ENCODE measurements around the gene BAG2. TPM values are rescaled to one million over a fixed set of nuclear protein-coding genes. Genes with fewer than 3 reads are reported as not detected.

Gene BAG2
- polyA plus RNA-seq, 1 donor from 2014 or later = 3.2 TPM

GRCh38 chr6:57207141-57207540 is 35.0 kb downstream of the BAG2 start:
- no peak overlapping the region for H3K9ac ChIP-seq (ENCODE audit: low read length)
- H3F3A ChIP-seq (ENCODE audit: insufficient read depth, low read length, poor library complexity, severe bottlenecking) = no peaks in the 10 kb centered on the region
- no peak overlapping the region for H2AFZ ChIP-seq (ENCODE audit: low read depth, low read length)
- H3K9me2 ChIP-seq (ENCODE audit: insufficient read depth, low read length) = no peaks in the 10 kb centered on the region
- TF ChIP-seq TAF1 (IDR thresholded peaks at IDR 0.05; ENCODE audit: low read depth) (no peak), REST (IDR thresholded peaks at IDR 0.05; ENCODE audit: borderline replicate concordance) (no peak), EP300 (conservative IDR thresholded peaks at IDR 0.05; ENCODE audit: poor library complexity, severe bottlenecking) (no peak), CTCF (IDR thresholded peaks at IDR 0.05; ENCODE audit: poor library complexity, severe bottlenecking) (no peak), MXI1 (conservative IDR thresholded peaks at IDR 0.05; ENCODE audit: poor library complexity, severe bottlenecking) (no peak), SMC3 (conservative IDR thresholded peaks at IDR 0.05; ENCODE audit: poor library complexity) (no peak), POLR2AphosphoS5 (IDR thresholded peaks at IDR 0.05) (no peak), EZH2 (IDR thresholded peaks at IDR 0.05; ENCODE audit: borderline replicate concordance, insufficient read depth, low read length, poor library complexity, severe bottlenecking) (no peak), RAD21 (conservative IDR thresholded peaks at IDR 0.05) (no peak)
- no peaks in the 10 kb centered on the region for H3K79me2 ChIP-seq (replicated peaks; ENCODE audit: insufficient read depth, low read length)
- no peak overlapping the region for H3K4me3 ChIP-seq (ENCODE audit: low read length)
- no peak overlapping the region for H3K27ac ChIP-seq (ENCODE audit: low read length)
- no peaks in the 10 kb centered on the region for H3K36me3 ChIP-seq (ENCODE audit: insufficient read depth, low read length)
- no peaks in the 10 kb centered on the region for H3K27me3 ChIP-seq (ENCODE audit: insufficient read depth, low read depth, low read length)
- no peaks in the 10 kb centered on the region for H4K20me1 ChIP-seq (ENCODE audit: insufficient read depth)
- H3K4me2 ChIP-seq (ENCODE audit: low read length) = no peak overlapping the region
- H3K9me3 ChIP-seq (ENCODE audit: low read length) = no peaks in the 10 kb centered on the region

GRCh38 chr6:57207872-57208271 is 35.7 kb downstream of the BAG2 start:
- Histone ChIP-seq H3F3A (ENCODE audit: insufficient read depth, low read length, poor library complexity, severe bottlenecking) (no peaks in the 10 kb centered on the region), H3K36me3 (ENCODE audit: insufficient read depth, low read length) (no peaks in the 10 kb centered on the region), H3K4me2 (ENCODE audit: low read length) (no peak overlapping the region), H2AFZ (ENCODE audit: low read depth, low read length) (no peak overlapping the region), H3K4me3 (ENCODE audit: low read length) (no peak overlapping the region), H3K27me3 (ENCODE audit: insufficient read depth, low read depth, low read length) (no peaks in the 10 kb centered on the region), H3K79me2 (replicated peaks; ENCODE audit: insufficient read depth, low read length) (no peaks in the 10 kb centered on the region), H4K20me1 (ENCODE audit: insufficient read depth) (no peaks in the 10 kb centered on the region), H3K9me3 (ENCODE audit: low read length) (no peaks in the 10 kb centered on the region), H3K9ac (ENCODE audit: low read length) (no peak overlapping the region), H3K9me2 (ENCODE audit: insufficient read depth, low read length) (no peaks in the 10 kb centered on the region), H3K27ac (ENCODE audit: low read length) (no peak overlapping the region)
- TF ChIP-seq EP300 (conservative IDR thresholded peaks at IDR 0.05; ENCODE audit: poor library complexity, severe bottlenecking) (no peak), RAD21 (conservative IDR thresholded peaks at IDR 0.05) (no peak), TAF1 (IDR thresholded peaks at IDR 0.05; ENCODE audit: low read depth) (no peak), SMC3 (conservative IDR thresholded peaks at IDR 0.05; ENCODE audit: poor library complexity) (no peak), MXI1 (conservative IDR thresholded peaks at IDR 0.05; ENCODE audit: poor library complexity, severe bottlenecking) (no peak), CTCF (IDR thresholded peaks at IDR 0.05; ENCODE audit: poor library complexity, severe bottlenecking) (no peak), POLR2AphosphoS5 (IDR thresholded peaks at IDR 0.05) (no peak), EZH2 (IDR thresholded peaks at IDR 0.05; ENCODE audit: borderline replicate concordance, insufficient read depth, low read length, poor library complexity, severe bottlenecking) (no peak), REST (IDR thresholded peaks at IDR 0.05; ENCODE audit: borderline replicate concordance) (no peak)
